ENCODE results near the gene TRA2A.

DNA sequence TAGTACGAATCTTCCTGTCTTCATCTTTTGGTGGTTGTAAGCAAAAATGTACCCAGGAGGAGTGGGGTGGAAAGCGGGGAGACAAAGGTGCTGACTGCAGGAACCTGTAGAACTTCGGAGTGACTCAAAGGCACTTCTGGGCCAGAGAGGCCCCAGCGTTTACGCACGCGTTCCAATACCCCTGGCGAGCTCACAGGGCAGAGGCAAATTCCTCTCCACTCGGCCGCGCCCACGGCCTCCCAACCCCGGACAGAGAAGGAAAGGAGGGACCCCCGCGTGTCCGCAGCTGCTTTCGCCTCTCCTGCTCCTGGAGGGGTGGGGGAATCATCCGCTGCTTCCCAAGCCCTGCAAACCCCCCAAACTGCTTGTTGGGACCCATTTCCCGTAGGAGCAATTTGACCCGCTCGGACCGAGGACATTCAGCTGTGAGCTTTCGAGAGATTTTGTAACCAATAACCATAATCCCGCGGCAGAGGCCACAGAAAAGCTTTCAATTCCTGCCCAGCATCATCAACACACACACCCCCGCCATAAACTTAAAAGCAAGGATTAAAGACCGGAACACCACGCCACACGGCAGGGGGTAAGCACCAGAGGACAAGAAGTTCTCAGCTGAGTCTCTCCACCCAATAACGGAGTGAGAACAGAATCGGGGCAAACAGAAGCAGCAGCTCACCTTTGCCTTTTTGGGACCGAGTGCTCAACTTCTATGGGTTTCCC lies 63.8 kb downstream of the TRA2A start:
- TF ChIP-seq, protein P1, sequence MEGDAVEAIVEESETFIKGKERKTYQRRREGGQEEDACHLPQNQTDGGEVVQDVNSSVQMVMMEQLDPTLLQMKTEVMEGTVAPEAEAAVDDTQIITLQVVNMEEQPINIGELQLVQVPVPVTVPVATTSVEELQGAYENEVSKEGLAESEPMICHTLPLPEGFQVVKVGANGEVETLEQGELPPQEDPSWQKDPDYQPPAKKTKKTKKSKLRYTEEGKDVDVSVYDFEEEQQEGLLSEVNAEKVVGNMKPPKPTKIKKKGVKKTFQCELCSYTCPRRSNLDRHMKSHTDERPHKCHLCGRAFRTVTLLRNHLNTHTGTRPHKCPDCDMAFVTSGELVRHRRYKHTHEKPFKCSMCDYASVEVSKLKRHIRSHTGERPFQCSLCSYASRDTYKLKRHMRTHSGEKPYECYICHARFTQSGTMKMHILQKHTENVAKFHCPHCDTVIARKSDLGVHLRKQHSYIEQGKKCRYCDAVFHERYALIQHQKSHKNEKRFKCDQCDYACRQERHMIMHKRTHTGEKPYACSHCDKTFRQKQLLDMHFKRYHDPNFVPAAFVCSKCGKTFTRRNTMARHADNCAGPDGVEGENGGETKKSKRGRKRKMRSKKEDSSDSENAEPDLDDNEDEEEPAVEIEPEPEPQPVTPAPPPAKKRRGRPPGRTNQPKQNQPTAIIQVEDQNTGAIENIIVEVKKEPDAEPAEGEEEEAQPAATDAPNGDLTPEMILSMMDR (IDR thresholded peaks at IDR 0.05; ENCODE audit: poor library complexity) = no peak
- no peak for TF ChIP-seq EZH2 (IDR thresholded peaks at IDR 0.05; ENCODE audit: borderline replicate concordance)
